B cell (primary cell): ENCODE measurements around the gene MISP3. TPM values are rescaled to one million over a fixed set of nuclear protein-coding genes. Genes with fewer than 3 reads are reported as not detected.

Experiments used
- ATAC-seq: fragments of 200-7000 bp; cut with Tn5 transposase; one replicate; pipeline ENCODE4 v1.10.0; 2021; ENCODE audit warnings: low read depth, mild to moderate bottlenecking, moderate number of reproducible peaks, moderate library complexity
- CTCF ChIA-PET: fragments of 350-600 bp; sonication (Branson Sonifier 250); formaldehyde crosslinking; loops from one replicate; lab custom pipeline; 2021; ENCODE audit warnings: antibody characterized with exemption, inconsistent platforms; lab: Charles Lee
- POLR2A ChIA-PET: fragments of 350-600 bp; sonication (Branson Sonifier 250); formaldehyde crosslinking; loops from one replicate; lab custom pipeline; 2021; ENCODE audit warnings: antibody characterized with exemption; lab: Charles Lee
- DNase-seq: peaks from one replicate; pipeline ENCODE4 v3.0.0; 2013
- H2AFZ ChIP-seq: 2 replicates; pipeline ENCODE4 v1.6.1; 2012; ENCODE audit warnings: mild to moderate bottlenecking, low read depth, low read length; ENCODE audit not compliant: insufficient read depth, poor library complexity, severe bottlenecking
- H3K27ac ChIP-seq, 2 donors: 1 replicate in 1 of 2; 2 replicates in 1 of 2; pipeline ENCODE4 v1.5.1; 2012 to 2013; ENCODE audit warnings: low read length in 2 of 2, mild to moderate bottlenecking in 2 of 2, moderate library complexity in 1 of 2
- H3K27me3 ChIP-seq, 4 experiments: fragments of 200-600 bp in 1 of 4; sonication (generic) in 1 of 4; replicated peaks in 1 of 4; 1 replicate in 2 of 4; 2 replicates in 2 of 4; pipeline versions ENCODE4 v1.6.1 to v1.7.0; 2013 to 2016; ENCODE audit warnings: low read length in 3 of 4, mild to moderate bottlenecking in 2 of 4, mixed read lengths in 1 of 4, moderate library complexity in 1 of 4; ENCODE audit not compliant: insufficient read depth in 4 of 4, control insufficient read depth in 3 of 4; ENCODE audit errors: control extremely low read depth in 1 of 4
- H3K36me3 ChIP-seq, 2 experiments: replicated peaks in 1 of 2; 1 replicate in 1 of 2; 2 replicates in 1 of 2; pipeline versions ENCODE4 v1.6.1 to v1.7.1; 2013; ENCODE audit warnings: low read length in 1 of 2; ENCODE audit not compliant: insufficient read depth in 2 of 2, control insufficient read depth in 1 of 2; ENCODE audit errors: control extremely low read depth in 1 of 2, extremely low read depth in 1 of 2
- H3K4me1 ChIP-seq, 2 donors: fragments of 200-600 bp in 1 of 2; sonication (generic) in 1 of 2; 1 replicate in 1 of 2; 2 replicates in 1 of 2; pipeline versions ENCODE4 v1.5.1 to v1.6.1; 2013 to 2017; ENCODE audit warnings: low read length in 2 of 2; ENCODE audit not compliant: control insufficient read depth in 2 of 2, insufficient read depth in 2 of 2
- H3K4me2 ChIP-seq: replicated peaks from 2 replicates; pipeline ENCODE3; 2012; ENCODE audit warnings: mild to moderate bottlenecking, low read depth, low read length; ENCODE audit not compliant: poor library complexity, severe bottlenecking
- H3K4me3 ChIP-seq, 5 experiments: fragments of 200-600 bp in 1 of 5; sonication (generic) in 1 of 5; 1 replicate in 3 of 5; 2 replicates in 2 of 5; pipeline versions ENCODE4 v1.5.1 to v1.7.0; 2011 to 2016; ENCODE audit warnings: low read length in 4 of 5, mild to moderate bottlenecking in 4 of 5, low read depth in 2 of 5, control low read depth in 1 of 5, moderate library complexity in 1 of 5; ENCODE audit not compliant: insufficient read depth in 1 of 5; ENCODE audit errors: control extremely low read depth in 1 of 5, extremely low read depth in 1 of 5
- H3K79me2 ChIP-seq: fragments of 200-600 bp; sonication (generic); one replicate; pipeline ENCODE4 v1.6.0; 2016; ENCODE audit warnings: low read length; ENCODE audit not compliant: control insufficient read depth, insufficient read depth
- H3K9ac ChIP-seq: fragments of 200-600 bp; sonication (generic); 2 replicates; pipeline ENCODE4 v1.6.1; 2017; ENCODE audit warnings: mild to moderate bottlenecking, low read length, moderate library complexity
- H3K9me3 ChIP-seq, 3 donors: one replicate each; pipeline versions ENCODE4 v1.6.1 to v1.7.1; 2013; ENCODE audit warnings: low read length in 2 of 3; ENCODE audit not compliant: control insufficient read depth in 2 of 3, insufficient read depth in 1 of 3; ENCODE audit errors: control extremely low read depth in 1 of 3
- H4K20me1 ChIP-seq: 2 replicates; pipeline ENCODE4 v1.6.0; 2012; ENCODE audit warnings: mild to moderate bottlenecking, low read length; ENCODE audit not compliant: insufficient read depth, control insufficient read depth, poor library complexity, severe bottlenecking
- H3K27ac Mint-ChIP-seq: one replicate; pipeline ENCODE4 v1.8.0; 2021; ENCODE audit warnings: mixed read lengths
- H3K27me3 Mint-ChIP-seq: one replicate; pipeline ENCODE4 v1.8.0; 2021; ENCODE audit warnings: mixed read lengths
- H3K4me1 Mint-ChIP-seq: one replicate; pipeline ENCODE4 v1.8.0; 2021; ENCODE audit warnings: mixed read lengths
- H3K4me3 Mint-ChIP-seq: one replicate; pipeline ENCODE4 v1.8.0; 2021; ENCODE audit warnings: mixed read lengths
- H3K9me3 Mint-ChIP-seq: one replicate; pipeline ENCODE4 v1.8.0; 2022; ENCODE audit warnings: mixed read lengths; ENCODE audit not compliant: insufficient read depth
- EZH2 ChIP-seq: IDR thresholded peaks from 2 replicates; pipeline ENCODE4 v1.6.1; 2012; ENCODE audit warnings: borderline replicate concordance, low read depth, mild to moderate bottlenecking, moderate library complexity, low read length; ENCODE audit not compliant: insufficient read depth, poor library complexity, severe bottlenecking
- WGBS: methylation state at CpG from one replicate; pipeline ENCODE4 v1.1.5; 2013; ENCODE audit warnings: missing lambda C conversion rate; ENCODE audit not compliant: insufficient coverage; 5-methylcytosine and 5-hydroxymethylcytosine counted together
- intact Hi-C: fragments of 100-400 bp; cut with micrococcal nuclease; formaldehyde crosslinking; loops from one replicate; pipeline ENCODE4 v1.10.0; 2022
- polyA plus RNA-seq: library from polyadenylated mRNA; depleted of rRNA; stranded (reverse); fragments of >200 nt; gene quantifications from 2 replicates; pipeline ENCODE4 v1.2.3, GENCODE V29; 2012
- total RNA-seq, 2 donors: library from RNA; stranded (reverse); fragments of 120-200 nt in 1 of 2; gene quantifications; 1 replicate in 1 of 2; 2 replicates in 1 of 2; pipeline versions ENCODE4 v1.2.3 to v1.2.4, GENCODE V29; 2013 to 2022
- TF ChIP-seq, protein P1 (sequence below): fragments of 200-600 bp; IDR thresholded peaks from one replicate; pipeline ENCODE4 v1.8.0; 2022; ENCODE audit warnings: antibody characterized with exemption, mild to moderate bottlenecking

The MISP3 gene
- total and polyA plus RNA-seq, 2 donors (not counting 1 experiment from before 2014, with no cell fraction given): 0.34 TPM

DNA sequence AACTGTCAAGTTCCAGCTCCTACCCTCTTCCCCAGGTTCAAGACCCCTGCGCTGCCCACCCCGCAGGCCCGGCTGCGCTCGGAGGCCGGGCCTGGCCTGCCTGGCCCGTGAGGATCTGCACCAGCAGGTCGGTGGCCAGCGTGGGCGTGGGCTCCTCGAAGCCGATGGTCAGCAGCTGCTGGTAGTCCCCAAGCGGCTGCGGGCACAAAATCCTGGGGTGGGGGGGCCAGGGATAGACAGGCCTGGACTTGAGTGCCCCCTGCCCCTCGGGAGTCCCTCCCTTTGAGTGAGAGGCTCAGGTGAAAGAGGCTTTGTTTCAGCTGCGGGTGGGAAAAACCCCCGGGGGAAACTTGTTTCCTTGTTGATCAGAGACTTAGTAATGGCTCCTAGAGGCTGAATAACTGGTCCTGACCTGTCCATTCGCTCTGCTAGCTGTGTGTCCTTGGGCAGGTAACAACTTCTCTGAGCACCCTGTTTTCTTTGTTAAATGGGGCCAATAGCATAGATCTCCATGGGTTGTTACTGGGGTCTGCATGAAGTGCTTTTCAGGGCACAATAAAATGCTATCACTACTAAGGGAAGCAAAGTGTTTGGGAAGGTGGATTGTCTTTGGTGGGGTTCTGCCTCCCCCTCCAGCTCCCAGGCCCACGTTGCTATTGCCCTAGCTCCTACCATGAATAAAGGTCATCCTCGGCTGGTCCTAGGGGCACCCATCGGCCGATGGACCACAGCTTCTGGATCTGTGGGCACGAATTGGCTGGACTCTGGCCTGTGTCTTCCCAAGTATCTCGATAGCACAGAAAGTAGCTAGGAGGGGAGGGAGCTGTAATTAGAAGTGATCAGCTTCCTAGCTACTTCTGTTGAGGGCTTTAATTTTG lies 9.4 kb downstream of the MISP3 start:
- peak overlapping the region; percentile 96 for H3K4me3 Mint-ChIP-seq
- intact Hi-C loops: loop anchor here (1.0 to 5.0 kb wide), 7 partner anchors 9 to 335 kb away; partner anchors contain the start of genes ASF1B, BRME1, CC2D1A and DDX39A
- no peaks in the 10 kb centered on the region for H3K36me3 ChIP-seq
- H3K4me2 ChIP-seq: peak overlapping the region; percentile 99
- peaks cover 4% of the 10 kb centered on the region for H3K79me2 ChIP-seq
- H3K4me1 Mint-ChIP-seq: peaks cover 12% of the 10 kb centered on the region
- no peak for TF ChIP-seq EZH2
- TF ChIP-seq, protein P1, sequence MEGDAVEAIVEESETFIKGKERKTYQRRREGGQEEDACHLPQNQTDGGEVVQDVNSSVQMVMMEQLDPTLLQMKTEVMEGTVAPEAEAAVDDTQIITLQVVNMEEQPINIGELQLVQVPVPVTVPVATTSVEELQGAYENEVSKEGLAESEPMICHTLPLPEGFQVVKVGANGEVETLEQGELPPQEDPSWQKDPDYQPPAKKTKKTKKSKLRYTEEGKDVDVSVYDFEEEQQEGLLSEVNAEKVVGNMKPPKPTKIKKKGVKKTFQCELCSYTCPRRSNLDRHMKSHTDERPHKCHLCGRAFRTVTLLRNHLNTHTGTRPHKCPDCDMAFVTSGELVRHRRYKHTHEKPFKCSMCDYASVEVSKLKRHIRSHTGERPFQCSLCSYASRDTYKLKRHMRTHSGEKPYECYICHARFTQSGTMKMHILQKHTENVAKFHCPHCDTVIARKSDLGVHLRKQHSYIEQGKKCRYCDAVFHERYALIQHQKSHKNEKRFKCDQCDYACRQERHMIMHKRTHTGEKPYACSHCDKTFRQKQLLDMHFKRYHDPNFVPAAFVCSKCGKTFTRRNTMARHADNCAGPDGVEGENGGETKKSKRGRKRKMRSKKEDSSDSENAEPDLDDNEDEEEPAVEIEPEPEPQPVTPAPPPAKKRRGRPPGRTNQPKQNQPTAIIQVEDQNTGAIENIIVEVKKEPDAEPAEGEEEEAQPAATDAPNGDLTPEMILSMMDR: peak; percentile 10
- H3K27me3 Mint-ChIP-seq: no peaks in the 10 kb centered on the region
- peaks cover 14 to 18% of the 10 kb centered on the region in 2 donors for H3K4me1 ChIP-seq
- DNase-seq: peak; percentile 71
- H3K27ac Mint-ChIP-seq: peak overlapping the region; percentile 96
- no peaks in the 10 kb centered on the region for H3K9me3 ChIP-seq
- CTCF ChIA-PET: interaction anchor here (0.5 to 4.2 kb wide), 13 partner anchors 8 to 1459 kb away, joined by 3 to 22 read pairs (median 3); partner anchors contain the start of genes ASF1B and MISP3
- peak overlapping the region; percentile 29 to 85 for H3K27ac ChIP-seq
- no peaks in the 10 kb centered on the region for H3K27me3 ChIP-seq
- peak overlapping the region; percentile 65 to 89 (median 77) for H3K4me3 ChIP-seq
- H3K9me3 Mint-ChIP-seq: no peaks in the 10 kb centered on the region
- no peaks in the 10 kb centered on the region for H4K20me1 ChIP-seq
- no peak for ATAC-seq
- 25% methylated on average over 23 of the region's 24 CpGs for WGBS
- H2AFZ ChIP-seq: peak overlapping the region; percentile 84
- POLR2A ChIA-PET: interaction anchor here (0.7 to 1.4 kb wide), 4 partner anchors 10 to 336 kb away, joined by 3 to 4 read pairs (median 4); partner anchors contain the start of genes IL27RA and RFX1
- peak overlapping the region; percentile 89 for H3K9ac ChIP-seq

DNA sequence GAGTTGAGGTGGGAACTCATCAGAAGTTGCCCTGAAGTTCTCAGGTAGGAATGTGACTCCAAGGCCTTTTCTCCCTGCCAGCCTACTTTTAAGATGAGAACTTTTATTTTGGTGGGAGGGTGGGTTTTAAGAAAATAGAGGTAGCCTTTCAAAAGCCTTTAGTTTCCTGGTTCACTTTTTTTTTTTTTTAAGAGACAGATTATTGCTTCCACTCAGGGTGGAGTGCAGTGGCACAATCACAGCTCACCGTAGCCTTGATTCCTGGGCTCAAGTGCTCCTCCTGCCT lies 10.0 kb downstream of the MISP3 start:
- ChIA-PET POLR2A (interaction anchor here (0.7 kb wide), 1 partner anchor 335 kb away, joined by 3 read pairs; no protein-coding TSS in a partner anchor), CTCF (interaction anchor here (0.6 to 4.2 kb wide), 7 partner anchors 11 to 926 kb away, joined by 3 to 22 read pairs (median 3); partner anchors contain the start of genes ASF1B and MISP3)
- peak overlapping the region; percentile 99 for H3K4me2 ChIP-seq
- H3K4me1 Mint-ChIP-seq: peaks cover 12% of the 10 kb centered on the region
- TF ChIP-seq EZH2: no peak
- H3K27me3 Mint-ChIP-seq: no peaks in the 10 kb centered on the region
- no peaks in the 10 kb centered on the region for H4K20me1 ChIP-seq
- peak overlapping the region; percentile 96 for H3K4me3 Mint-ChIP-seq
- no peak overlapping the region for H3K27ac Mint-ChIP-seq
- H3K4me3 ChIP-seq: no peak overlapping the region
- H2AFZ ChIP-seq: no peak overlapping the region
- peaks cover 4% of the 10 kb centered on the region for H3K79me2 ChIP-seq
- no peaks in the 10 kb centered on the region for H3K9me3 Mint-ChIP-seq
- H3K4me1 ChIP-seq: peaks cover 14 to 18% of the 10 kb centered on the region in 2 donors
- no peaks in the 10 kb centered on the region for H3K36me3 ChIP-seq
- no peaks in the 10 kb centered on the region for H3K9me3 ChIP-seq
- 100% methylated on average over 1 of the region's 1 CpG for WGBS
- no peak for DNase-seq
- no peak overlapping the region for H3K27ac ChIP-seq
- intact Hi-C loops: loop anchor here (5.0 kb wide), 1 partner anchor 335 kb away; the partner anchor contains the start of gene DDX39A
- H3K27me3 ChIP-seq: no peaks in the 10 kb centered on the region
- no peak for ATAC-seq
- no peak overlapping the region for H3K9ac ChIP-seq
